Hair follicular keratinocyte (primary cell): Measurements from ENCODE around the gene LTA. TPM values are rescaled to one million over a fixed set of nuclear protein-coding genes. Genes with fewer than 3 reads are reported as not detected.

Source experiments
- total RNA-seq: library from RNA; depleted of rRNA; stranded (reverse); fragments of >200 nt; gene quantifications from 2 replicates; pipeline ENCODE4 v1.2.3, GENCODE V29; 2015

LTA gene
- total RNA-seq = not detected in 2 replicates

DNA sequence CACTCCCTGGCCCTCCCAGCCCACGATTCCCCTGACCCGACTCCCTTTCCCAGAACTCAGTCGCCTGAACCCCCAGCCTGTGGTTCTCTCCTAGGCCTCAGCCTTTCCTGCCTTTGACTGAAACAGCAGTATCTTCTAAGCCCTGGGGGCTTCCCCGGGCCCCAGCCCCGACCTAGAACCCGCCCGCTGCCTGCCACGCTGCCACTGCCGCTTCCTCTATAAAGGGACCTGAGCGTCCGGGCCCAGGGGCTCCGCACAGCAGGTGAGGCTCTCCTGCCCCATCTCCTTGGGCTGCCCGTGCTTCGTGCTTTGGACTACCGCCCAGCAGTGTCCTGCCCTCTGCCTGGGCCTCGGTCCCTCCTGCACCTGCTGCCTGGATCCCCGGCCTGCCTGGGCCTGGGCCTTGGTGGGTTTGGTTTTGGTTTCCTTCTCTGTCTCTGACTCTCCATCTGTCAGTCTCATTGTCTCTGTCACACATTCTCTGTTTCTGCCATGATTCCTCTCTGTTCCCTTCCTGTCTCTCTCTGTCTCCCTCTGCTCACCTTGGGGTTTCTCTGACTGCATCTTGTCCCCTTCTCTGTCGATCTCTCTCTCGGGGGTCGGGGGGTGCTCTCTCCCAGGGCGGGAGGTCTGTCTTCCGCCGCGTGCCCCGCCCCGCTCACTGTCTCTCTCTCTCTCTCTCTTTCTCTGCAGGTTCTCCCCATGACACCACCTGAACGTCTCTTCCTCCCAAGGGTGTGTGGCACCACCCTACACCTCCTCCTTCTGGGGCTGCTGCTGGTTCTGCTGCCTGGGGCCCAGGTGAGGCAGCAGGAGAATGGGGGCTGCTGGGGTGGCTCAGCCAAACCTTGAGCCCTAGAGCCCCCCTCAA is at the start of gene LTA:
TSS of gene LTA (plus strand) at position 249 of the 871 bp plus-strand sequence. CDS start at position 703, 454 bp downstream.

GRCh38 chr6:31528821-31529328 is 43.2 kb upstream of the LTA start, which contains the start of gene MCCD1:
MCCD1 (plus strand) TSS chr6:31528962; CDS start chr6:31529015, 53 bp downstream.

GRCh38 chr6:31541658-31542521 is 30.2 kb upstream of the LTA start, which contains the start of gene DDX39B:
DDX39B (minus strand) TSS chr6:31542003; CDS start chr6:31540532, 1,471 bp downstream.

DNA sequence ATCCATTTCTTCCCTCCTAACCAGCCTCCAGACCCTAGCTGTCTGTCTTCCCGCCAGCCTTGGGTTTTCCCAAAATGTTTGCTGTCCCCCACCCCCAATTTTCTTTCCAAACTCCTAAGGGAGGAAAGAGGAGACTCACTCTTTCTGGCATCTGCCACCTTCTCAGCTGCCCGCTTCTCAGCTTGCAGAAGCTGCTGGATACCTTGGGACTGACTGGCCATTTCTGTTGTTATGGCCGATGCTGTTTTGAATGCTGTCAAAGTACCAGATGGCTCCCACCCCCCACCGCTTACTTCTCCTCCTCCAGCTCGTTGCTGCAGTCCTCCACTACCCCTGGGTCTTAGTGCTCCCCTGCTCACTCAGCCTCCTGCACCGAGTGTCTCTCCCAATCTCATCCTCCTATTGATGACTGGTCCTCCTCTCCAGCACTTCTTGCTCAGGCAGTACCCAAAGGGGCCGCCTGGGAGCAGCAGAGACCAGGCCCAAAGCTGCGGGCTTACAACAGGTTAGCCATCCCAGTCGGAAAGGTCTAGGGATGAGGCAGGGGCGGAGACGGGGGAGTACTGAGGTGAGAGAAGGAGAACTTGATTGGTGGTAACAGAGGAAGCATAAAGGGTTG is 25.6 kb upstream of the LTA start, which contains the start of gene ATP6V1G2:
TSS of gene ATP6V1G2 (minus strand) at position 270 of the 619 bp plus-strand sequence. CDS start at position 221, 49 bp downstream.

GRCh38 chr6:31546958-31547726 is 24.9 kb upstream of the LTA start, which contains the start of gene NFKBIL1:
NFKBIL1 (plus strand) TSS chr6:31547608; CDS start chr6:31547695, 87 bp downstream.

DNA sequence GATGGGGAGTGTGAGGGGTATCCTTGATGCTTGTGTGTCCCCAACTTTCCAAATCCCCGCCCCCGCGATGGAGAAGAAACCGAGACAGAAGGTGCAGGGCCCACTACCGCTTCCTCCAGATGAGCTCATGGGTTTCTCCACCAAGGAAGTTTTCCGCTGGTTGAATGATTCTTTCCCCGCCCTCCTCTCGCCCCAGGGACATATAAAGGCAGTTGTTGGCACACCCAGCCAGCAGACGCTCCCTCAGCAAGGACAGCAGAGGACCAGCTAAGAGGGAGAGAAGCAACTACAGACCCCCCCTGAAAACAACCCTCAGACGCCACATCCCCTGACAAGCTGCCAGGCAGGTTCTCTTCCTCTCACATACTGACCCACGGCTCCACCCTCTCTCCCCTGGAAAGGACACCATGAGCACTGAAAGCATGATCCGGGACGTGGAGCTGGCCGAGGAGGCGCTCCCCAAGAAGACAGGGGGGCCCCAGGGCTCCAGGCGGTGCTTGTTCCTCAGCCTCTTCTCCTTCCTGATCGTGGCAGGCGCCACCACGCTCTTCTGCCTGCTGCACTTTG is 3.3 kb downstream of the LTA start, which contains the start of gene TNF:
TSS of gene TNF (plus strand) at position 231 of the 567 bp plus-strand sequence. CDS start at position 408, 177 bp downstream.

GRCh38 chr6:31582230-31582643 is 10.1 kb downstream of the LTA start, which contains the start of gene LTB:
LTB (minus strand) TSS chr6:31582424; CDS start chr6:31582417, 7 bp downstream.

GRCh38 chr6:31586008-31586407 is 13.9 kb downstream of the LTA start, which contains the start of gene LST1:
LST1 (plus strand) TSS chr6:31586277; CDS start chr6:31587300, 1,023 bp downstream.

GRCh38 chr6:31614684-31615578 is 42.8 kb downstream of the LTA start, which contains the start of gene AIF1:
AIF1 (plus strand) TSS chr6:31615234; CDS start chr6:31615330, 96 bp downstream.

GRCh38 chr6:31620586-31621319 is 48.7 kb downstream of the LTA start, which contains the start of gene PRRC2A:
PRRC2A (plus strand) TSS chr6:31620715; CDS start chr6:31622790, 2,075 bp downstream.

Other genes with a start within 250 kb of the LTA start
- gene HLA-B, start 215.1 kb upstream of the LTA start, total RNA-seq = 48.4 and 141 TPM in 2 replicates
- gene MICA, start 168.7 kb upstream of the LTA start, total RNA-seq = 53.6 and 58.3 TPM in 2 replicates
- 8.7 and 16.8 TPM in 2 replicates for gene MICB, start 74.1 kb upstream of the LTA start, total RNA-seq
- gene MCCD1, start 43.3 kb upstream of the LTA start, total RNA-seq = not detected in 2 replicates
- gene DDX39B, start 30.3 kb upstream of the LTA start, total RNA-seq = 438 and 525 TPM in 2 replicates
- gene ATP6V1G2, start 25.7 kb upstream of the LTA start, total RNA-seq = 0.11 and 0.16 TPM in 2 replicates
- gene NFKBIL1, start 24.7 kb upstream of the LTA start, total RNA-seq = 12.2 and 29.0 TPM in 2 replicates
- 3.3 and 4.5 TPM in 2 replicates for gene TNF, start 3.3 kb downstream of the LTA start, total RNA-seq
- gene LTB, start 10.1 kb downstream of the LTA start, total RNA-seq = 0.49 and 1.5 TPM in 2 replicates
- gene LST1, start 14.0 kb downstream of the LTA start, total RNA-seq = not detected in 2 replicates
- not detected in 2 replicates for gene NCR3, start 20.7 kb downstream of the LTA start, total RNA-seq
- gene AIF1, start 42.9 kb downstream of the LTA start, total RNA-seq = not detected in 2 replicates
- 88.0 and 92.7 TPM in 2 replicates for gene PRRC2A, start 48.4 kb downstream of the LTA start, total RNA-seq
- gene BAG6, start 80.4 kb downstream of the LTA start, total RNA-seq = 195 and 196 TPM in 2 replicates
- gene APOM, start 83.6 kb downstream of the LTA start, total RNA-seq = 1.2 and 2.3 TPM in 2 replicates
- gene C6orf47, start 88.5 kb downstream of the LTA start, total RNA-seq = 16.0 and 20.2 TPM in 2 replicates
- gene GPANK1, start 92.7 kb downstream of the LTA start, total RNA-seq = 13.1 and 16.0 TPM in 2 replicates
- gene CSNK2B, start 93.8 kb downstream of the LTA start, total RNA-seq = 251 and 316 TPM in 2 replicates
- 1.9 and 2.3 TPM in 2 replicates for gene LY6G5B, start 97.7 kb downstream of the LTA start, total RNA-seq
- gene LY6G5C, start 108.8 kb downstream of the LTA start, total RNA-seq = 0.70 and 0.76 TPM in 2 replicates
- gene ABHD16A, start 131.0 kb downstream of the LTA start, total RNA-seq = 24.0 and 27.8 TPM in 2 replicates
- not detected in 2 replicates for gene LY6G6F, start 134.6 kb downstream of the LTA start, total RNA-seq
- not detected in 2 replicates for gene LY6G6D, start 143.1 kb downstream of the LTA start, total RNA-seq
- 0.15 TPM in 1 of 2 replicates, not detected in the other for gene LY6G6C, start 149.5 kb downstream of the LTA start, total RNA-seq
- not detected in 2 replicates for gene MPIG6B, start 151.1 kb downstream of the LTA start, total RNA-seq
- 9.5 and 16.1 TPM in 2 replicates for gene DDAH2, start 157.0 kb downstream of the LTA start, total RNA-seq
- gene CLIC1, start 164.2 kb downstream of the LTA start, total RNA-seq = 805 and 887 TPM in 2 replicates
- 6.2 and 7.4 TPM in 2 replicates for gene MSH5, start 167.7 kb downstream of the LTA start, total RNA-seq
- 0.70 and 1.5 TPM in 2 replicates for gene SAPCD1, start 190.4 kb downstream of the LTA start, total RNA-seq
- 0.19 and 0.86 TPM in 2 replicates for gene VWA7, start 205.0 kb downstream of the LTA start, total RNA-seq
- gene VARS1, start 223.5 kb downstream of the LTA start, total RNA-seq = 84.7 and 118 TPM in 2 replicates
- gene LSM2, start 234.7 kb downstream of the LTA start, total RNA-seq = 95.7 and 134 TPM in 2 replicates
- 0.53 and 0.62 TPM in 2 replicates for gene HSPA1L, start 243.0 kb downstream of the LTA start, total RNA-seq
- gene HSPA1A, start 243.3 kb downstream of the LTA start, total RNA-seq = 37.6 and 59.1 TPM in 2 replicates